DOHH2 (cell line): ENCODE data around the gene TMEM38B.
"Not testable (repeated sequence)": the region's sequence is repeated elsewhere in the genome, so short reads cannot be mapped to it uniquely, and the experiment has no call there.

Source experiments
- CTCF ChIP-seq: fragments of 200-600 bp; sonication (generic); IDR thresholded peaks from one replicate; pipeline ENCODE4 v1.5.1; 2014; ENCODE audit warnings: antibody characterized with exemption, mild to moderate bottlenecking, low read depth, low read length; ENCODE audit not compliant: poor library complexity, severe bottlenecking
- EZH2phosphoT487 ChIP-seq: fragments of 200-600 bp; sonication (generic); IDR thresholded peaks from 2 replicates; pipeline ENCODE4 v1.6.1; 2017; ENCODE audit warnings: borderline replicate concordance, mild to moderate bottlenecking, antibody characterized with exemption, low read length, moderate library complexity, mixed read lengths

DNA sequence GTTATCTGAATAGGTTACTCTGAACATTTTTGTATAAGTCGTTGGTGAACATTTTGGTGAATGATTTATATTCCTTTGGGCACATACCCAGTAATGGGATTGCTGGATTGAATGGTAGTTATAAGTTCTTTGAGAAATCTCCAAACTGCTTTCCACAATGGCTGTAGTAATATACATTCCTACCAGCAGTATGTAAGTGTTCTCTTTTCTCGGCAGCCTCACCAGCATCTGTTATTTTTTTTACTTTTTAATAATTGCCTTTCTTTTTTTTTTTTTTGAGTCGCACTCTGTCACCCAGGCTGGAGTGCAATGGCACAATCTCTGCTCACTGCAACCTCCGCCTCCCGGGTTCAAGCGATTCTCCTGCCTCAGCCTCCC lies 89.1 kb downstream of the TMEM38B start:
- not testable (repeated sequence) for TF ChIP-seq CTCF, EZH2phosphoT487
